GM21825 (cell line): Measurements from ENCODE around the gene MCM5.
"Not testable (repeated sequence)": the region's sequence is repeated elsewhere in the genome, so short reads cannot be mapped to it uniquely, and the experiment has no call there.

ENCODE experiments used
- ATAC-seq: cut with Tn5 transposase; IDR thresholded peaks from one replicate; pipeline ENCODE4 v1.9.1; 2021; ENCODE audit warnings: mild to moderate bottlenecking, moderate library complexity; ENCODE audit not compliant: unreplicated experiment

MCM5 gene

GRCh38 chr22:35467681-35468434 is 67.9 kb downstream of the MCM5 start:
- no peak for ATAC-seq

DNA sequence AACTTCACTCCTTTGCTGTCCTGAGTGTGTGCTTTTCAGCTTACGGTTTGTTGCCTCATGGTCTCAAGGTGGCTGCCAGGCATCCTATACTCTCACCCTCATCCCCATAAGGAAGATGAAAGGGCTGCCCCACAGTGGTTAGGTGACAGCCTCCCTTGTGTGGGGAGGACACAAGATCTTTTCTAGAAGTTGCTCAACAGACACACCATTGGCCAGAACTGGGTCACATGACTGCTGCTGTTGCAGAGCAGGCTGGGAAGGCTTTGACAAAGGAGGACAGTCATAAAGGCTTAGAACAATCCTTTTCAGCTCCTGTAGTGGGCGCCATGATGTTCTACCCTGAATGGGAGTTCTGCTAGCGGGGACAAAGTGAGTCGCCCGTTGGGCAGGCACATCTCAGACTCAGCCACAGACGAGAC is 71.0 kb downstream of the MCM5 start:
- no peak for ATAC-seq

- not testable (repeated sequence) for ATAC-seq
Observed at GRCh38 chr22:35471566-35471965, 71.6 kb downstream of the MCM5 start.

DNA sequence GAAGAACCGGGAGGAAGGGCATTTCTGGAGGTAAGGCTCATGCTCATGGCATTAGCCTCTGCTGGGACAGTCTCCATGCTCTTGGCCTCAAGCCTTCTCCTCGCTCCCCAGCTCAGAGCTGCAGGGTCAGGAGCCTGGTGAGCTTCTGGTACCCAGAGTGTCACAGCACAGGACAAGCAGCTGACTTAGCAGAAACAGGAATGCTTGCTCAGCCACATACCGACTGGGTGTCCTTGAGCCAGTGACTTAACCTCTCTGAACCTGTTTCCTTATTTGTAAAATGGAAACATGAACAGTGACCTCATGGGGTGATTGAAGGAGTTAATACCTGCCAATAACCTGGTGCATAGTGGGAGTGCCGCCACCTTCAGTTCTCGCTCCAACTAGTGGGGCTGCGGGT is 72.5 kb downstream of the MCM5 start:
- ATAC-seq, result no peak

- no peak for ATAC-seq
Observed at GRCh38 chr22:35473971-35474370, 74.0 kb downstream of the MCM5 start.
